K562 (cell line): ENCODE data around the gene TBL2. TPM values are rescaled to one million over a fixed set of nuclear protein-coding genes. Genes with fewer than 3 reads are reported as not detected.
A peak's percentile ranks its signal among the peaks of the same experiment; 100 is the strongest.

Experiments used
- CBX3 ChIP-seq, 2 experiments: IDR thresholded peaks; 1 replicate in 1 of 2; 2 replicates in 1 of 2; pipeline ENCODE4 v1.6.1; 2012; ENCODE audit warnings: inconsistent platforms in 2 of 2, low read length in 2 of 2, borderline replicate concordance in 1 of 2, control low read depth in 1 of 2
- E2F8 ChIP-seq: fragments of 450-650 bp; IDR thresholded peaks from 2 replicates; pipeline ENCODE4 v1.7.1; 2018; ENCODE audit warnings: mild to moderate bottlenecking, low read depth; ENCODE audit not compliant: partially characterized antibody
- ETV5 ChIP-seq: sonication (generic); formaldehyde crosslinking; IDR thresholded peaks from 2 replicates; pipeline ENCODE4 v1.4.0; 2020; ENCODE audit warnings: low read depth, mild to moderate bottlenecking, missing genetic modification reagents
- FOXP1 ChIP-seq: sonication (generic); formaldehyde crosslinking; IDR thresholded peaks from 2 replicates; pipeline ENCODE4 v1.8.0; 2022; ENCODE audit warnings: mild to moderate bottlenecking, missing genetic modification reagents
- HDAC2 ChIP-seq: fragments of 450-650 bp; IDR thresholded peaks from 2 replicates; pipeline ENCODE4 v1.6.1; 2016; ENCODE audit warnings: mild to moderate bottlenecking
- NCOA2 ChIP-seq, 2 experiments: fragments of 450-650 bp; IDR thresholded peaks; 2 replicates each; pipeline ENCODE4 v1.6.1; 2018; ENCODE audit warnings: mild to moderate bottlenecking in 2 of 2, moderate library complexity in 1 of 2; ENCODE audit not compliant: partially characterized antibody in 2 of 2
- NFE2 ChIP-seq: IDR thresholded peaks from 2 replicates; pipeline ENCODE4 v1.6.1; 2014; ENCODE audit warnings: antibody characterized with exemption, low read depth
- SFPQ ChIP-seq: fragments of 200-400 bp; formaldehyde crosslinking; IDR thresholded peaks from 2 replicates; pipeline ENCODE4 v1.6.1; 2017; ENCODE audit warnings: mild to moderate bottlenecking, low read depth, low read length, moderate library complexity
- ZFP36 ChIP-seq: fragments of 150-350 bp; IDR thresholded peaks from 2 replicates; pipeline ENCODE4 v1.6.1; 2018; ENCODE audit warnings: low read length, low read depth; ENCODE audit not compliant: partially characterized antibody
- polyA plus RNA-seq, 8 experiments: library from polyadenylated mRNA; depleted of rRNA in 4 of 8; stranded (reverse) in 5 of 8; unstranded in 3 of 8; fragments of >200 nt; fragmentation: Nextera tagmentation in 2 of 8; fragmentation: Illumina TruSeq in 1 of 8; extraction: Ambion mirVana in 2 of 8; extraction: Trizol in 1 of 8; gene quantifications; 2 replicates each; pipeline versions ENCODE4 v1.2.1 to v1.2.3, GENCODE V29; 2011 to 2014; ENCODE audit warnings: inconsistent platforms in 1 of 8, missing spikeins in 1 of 8
- total RNA-seq, 7 experiments: library from RNA; depleted of rRNA in 6 of 7; stranded (reverse); fragments of >200 nt in 6 of 7; fragmentation: Illumina TruSeq in 2 of 7; extraction: Trizol in 2 of 7; gene quantifications; 2 replicates each; pipeline versions ENCODE4 v1.2.1 to v1.2.3, GENCODE V29; 2011 to 2021; ENCODE audit warnings: low replicate concordance in 1 of 7

The TBL2 gene
- total and polyA plus RNA-seq, 9 of the 15 experiments (the other 6 are each of a cell fraction or from before 2014, with no cell fraction given) = 2.5 to 123 (median 49.2) TPM

- TF ChIP-seq SFPQ = no peak
- no peak for TF ChIP-seq FOXP1
- TF ChIP-seq NFE2 = peak; percentile 37; the same call in 1 of the 2 replicates
- no peak for TF ChIP-seq NCOA2 (IDR thresholded peaks at IDR 0.05; ENCODE audit: partially characterized antibody in 2 of 2)
- TF ChIP-seq ZFP36 = peak; percentile 7
- TF ChIP-seq HDAC2 = peak; percentile 73; the same call in 1 of the 2 replicates
- TF ChIP-seq CBX3 (IDR thresholded peaks at IDR 0.05; ENCODE audit: borderline replicate concordance in 1 of 2, low read length in 2 of 2) = peak in 1 of 2 experiments; percentile 58; a peak in 1 of 3 replicates
- peak; percentile 24 for TF ChIP-seq E2F8
- 0 out of 2 replicates have a peak, but pooled peaks have one; percentile 62 for TF ChIP-seq ETV5
Observed at GRCh38 chr7:73572767-73573186, 5.6 kb downstream of the TBL2 start (continued).
